Measurements from ENCODE around the gene EHMT1.

The EHMT1 gene

GRCh38 chr9:137860361-137860760, 241.6 kb downstream of the EHMT1 start:
- Histone ChIP-seq H3K4me3 (replicated peaks; ENCODE audit: insufficient read depth, low read length) (no peak overlapping the region), H3K27ac (replicated peaks) (no peak overlapping the region), H3K27me3 (ENCODE audit: insufficient read depth, poor library complexity, severe bottlenecking) (no peaks in the 10 kb centered on the region)
- no peak for DNase-seq (ENCODE audit: low read depth in 1 of 2, low spot score in 1 of 2)
- TF ChIP-seq SPI1 (IDR thresholded peaks at IDR 0.05; ENCODE audit: borderline replicate concordance, low read depth) (no peak), POLR2AphosphoS5 (IDR thresholded peaks at IDR 0.05; ENCODE audit: low read depth) (no peak), GABPA (IDR thresholded peaks at IDR 0.05; ENCODE audit: low read depth) (no peak), REST (IDR thresholded peaks at IDR 0.05; ENCODE audit: insufficient replicate concordance, low read depth) (no peak)
- TF ChIP-seq, protein P1, sequence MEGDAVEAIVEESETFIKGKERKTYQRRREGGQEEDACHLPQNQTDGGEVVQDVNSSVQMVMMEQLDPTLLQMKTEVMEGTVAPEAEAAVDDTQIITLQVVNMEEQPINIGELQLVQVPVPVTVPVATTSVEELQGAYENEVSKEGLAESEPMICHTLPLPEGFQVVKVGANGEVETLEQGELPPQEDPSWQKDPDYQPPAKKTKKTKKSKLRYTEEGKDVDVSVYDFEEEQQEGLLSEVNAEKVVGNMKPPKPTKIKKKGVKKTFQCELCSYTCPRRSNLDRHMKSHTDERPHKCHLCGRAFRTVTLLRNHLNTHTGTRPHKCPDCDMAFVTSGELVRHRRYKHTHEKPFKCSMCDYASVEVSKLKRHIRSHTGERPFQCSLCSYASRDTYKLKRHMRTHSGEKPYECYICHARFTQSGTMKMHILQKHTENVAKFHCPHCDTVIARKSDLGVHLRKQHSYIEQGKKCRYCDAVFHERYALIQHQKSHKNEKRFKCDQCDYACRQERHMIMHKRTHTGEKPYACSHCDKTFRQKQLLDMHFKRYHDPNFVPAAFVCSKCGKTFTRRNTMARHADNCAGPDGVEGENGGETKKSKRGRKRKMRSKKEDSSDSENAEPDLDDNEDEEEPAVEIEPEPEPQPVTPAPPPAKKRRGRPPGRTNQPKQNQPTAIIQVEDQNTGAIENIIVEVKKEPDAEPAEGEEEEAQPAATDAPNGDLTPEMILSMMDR (IDR thresholded peaks at IDR 0.05; ENCODE audit: insufficient read depth, low read length) = no peak

GRCh38 chr9:137865581-137866145, 246.9 kb downstream of the EHMT1 start:
- H3K4me3 ChIP-seq (replicated peaks; ENCODE audit: insufficient read depth, low read length) = no peak overlapping the region
- no peaks in the 10 kb centered on the region for H3K27me3 ChIP-seq (ENCODE audit: insufficient read depth, poor library complexity, severe bottlenecking)
- no peak for DNase-seq (ENCODE audit: low read depth in 1 of 2, low spot score in 1 of 2)
- TF ChIP-seq POLR2AphosphoS5 (IDR thresholded peaks at IDR 0.05; ENCODE audit: low read depth) (no peak), GABPA (IDR thresholded peaks at IDR 0.05; ENCODE audit: low read depth) (no peak), SPI1 (IDR thresholded peaks at IDR 0.05; ENCODE audit: borderline replicate concordance, low read depth) (no peak), REST (IDR thresholded peaks at IDR 0.05; ENCODE audit: insufficient replicate concordance, low read depth) (no peak)
- TF ChIP-seq, protein P1 (IDR thresholded peaks at IDR 0.05; ENCODE audit: insufficient read depth, low read length) = no peak
- H3K27ac ChIP-seq (replicated peaks) = no peak overlapping the region

- no peak overlapping the region for H3K4me3 ChIP-seq (replicated peaks; ENCODE audit: insufficient read depth, low read length)
- TF ChIP-seq GABPA (IDR thresholded peaks at IDR 0.05; ENCODE audit: low read depth) (no peak), POLR2AphosphoS5 (IDR thresholded peaks at IDR 0.05; ENCODE audit: low read depth) (no peak), REST (IDR thresholded peaks at IDR 0.05; ENCODE audit: insufficient replicate concordance, low read depth) (no peak), SPI1 (IDR thresholded peaks at IDR 0.05; ENCODE audit: borderline replicate concordance, low read depth) (no peak)
- TF ChIP-seq, protein P1 (IDR thresholded peaks at IDR 0.05; ENCODE audit: insufficient read depth, low read length) = no peak
- H3K27me3 ChIP-seq (ENCODE audit: insufficient read depth, poor library complexity, severe bottlenecking) = no peaks in the 10 kb centered on the region
- DNase-seq (ENCODE audit: low read depth in 1 of 2, low spot score in 1 of 2) = no peak
- H3K27ac ChIP-seq (replicated peaks) = no peak overlapping the region
These were observed 247.7 kb downstream of the EHMT1 start for GRCh38 chr9:137866226-137867141.
